Breast epithelium (tissue), 4 donors: Measurements from ENCODE around the gene SIGLEC14. TPM values are rescaled to one million over a fixed set of nuclear protein-coding genes. Genes with fewer than 3 reads are reported as not detected.

Source experiments
- DNase-seq, 2 donors: peaks; one replicate each; pipeline ENCODE4 v3.0.0-alpha.2; 2019; ENCODE audit warnings: low spot score in 2 of 2
- H3K27ac ChIP-seq, 2 donors: fragments of 200-600 bp; sonication (generic) in 1 of 2; one replicate each; pipeline ENCODE4 v1.5.1; 2016 to 2019; ENCODE audit warnings: mild to moderate bottlenecking in 1 of 2
- H3K27me3 ChIP-seq, 2 donors: fragments of 200-600 bp; sonication (generic) in 1 of 2; one replicate each; pipeline versions ENCODE4 v1.5.1 to v1.6.0; 2017 to 2019; ENCODE audit warnings: control low read depth in 1 of 2, mild to moderate bottlenecking in 1 of 2
- H3K36me3 ChIP-seq: fragments of 200-600 bp; one replicate; pipeline ENCODE4 v1.5.1; 2019
- H3K4me1 ChIP-seq, 2 donors: fragments of 200-600 bp; sonication (generic); one replicate each; pipeline ENCODE4 v1.5.1; 2016 to 2019; ENCODE audit warnings: control low read depth in 1 of 2
- H3K4me3 ChIP-seq, 3 donors: fragments of 200-600 bp; sonication (generic); 1 replicate in 2 of 3; 2 replicates in 1 of 3; pipeline ENCODE4 v1.5.1; 2016 to 2019; ENCODE audit warnings: mild to moderate bottlenecking in 3 of 3, moderate library complexity in 2 of 3
- H3K9me3 ChIP-seq, 2 donors: fragments of 200-600 bp; sonication (generic) in 1 of 2; one replicate each; pipeline ENCODE4 v1.5.1; 2016 to 2019; ENCODE audit warnings: control low read depth in 1 of 2
- CTCF ChIP-seq, 3 donors: fragments of 450-650 bp; IDR thresholded peaks; one replicate each; pipeline ENCODE4 v1.5.1; 2016 to 2017; ENCODE audit warnings: antibody characterized with exemption in 3 of 3, mild to moderate bottlenecking in 3 of 3, moderate library complexity in 3 of 3
- POLR2A ChIP-seq: fragments of 450-650 bp; IDR thresholded peaks from one replicate; pipeline ENCODE4 v1.6.1; 2016; ENCODE audit warnings: antibody characterized with exemption, mild to moderate bottlenecking, moderate library complexity
- POLR2AphosphoS5 ChIP-seq, 3 donors: sonication (generic); formaldehyde crosslinking; IDR thresholded peaks; one replicate each; pipeline ENCODE4 v1.6.1; 2017; ENCODE audit warnings: antibody characterized with exemption in 3 of 3
- intact Hi-C: fragments of 100-400 bp; cut with DNase I; formaldehyde crosslinking; loops from one replicate; pipeline ENCODE4 v1.15.1; 2023; ENCODE audit warnings: low total_unique reads
- total RNA-seq, 3 donors: library from RNA; depleted of rRNA; stranded (reverse); fragments of >200 nt; gene quantifications; one replicate each; pipeline ENCODE4 v1.1.0, GENCODE V29; 2016

Gene SIGLEC14
- total RNA-seq, 3 donors from 2014 or later = 2.0 to 5.9 TPM; not detected in 1

GRCh38 chr19:51600940-51601580 is 45.6 kb downstream of the SIGLEC14 start:
- Histone ChIP-seq H3K4me3 (no peak overlapping the region), H3K4me1 (no peaks in the 10 kb centered on the region), H3K9me3 (no peaks in the 10 kb centered on the region), H3K27me3 (peaks cover 0 to 6% of the 10 kb centered on the region in 2 donors), H3K27ac (no peak overlapping the region), H3K36me3 (no peaks in the 10 kb centered on the region)
- DNase-seq = no peak
- intact Hi-C loops = no loop called here
- TF ChIP-seq CTCF (IDR thresholded peaks at IDR 0.05) = no peak
- TF ChIP-seq POLR2AphosphoS5 (IDR thresholded peaks at IDR 0.05) = no peak
- TF ChIP-seq POLR2A = no peak

GRCh38 chr19:51599084-51599483 is 47.5 kb downstream of the SIGLEC14 start:
- no peaks in the 10 kb centered on the region for H3K36me3 ChIP-seq
- intact Hi-C loops = no loop called here
- TF ChIP-seq CTCF (IDR thresholded peaks at IDR 0.05) = no peak
- no peak for TF ChIP-seq POLR2AphosphoS5 (IDR thresholded peaks at IDR 0.05)
- TF ChIP-seq POLR2A = no peak
- no peak for DNase-seq
- H3K4me3 ChIP-seq = no peak overlapping the region
- no peaks in the 10 kb centered on the region for H3K9me3 ChIP-seq
- H3K4me1 ChIP-seq = peaks cover 0 to 4% of the 10 kb centered on the region in 2 donors
- H3K27me3 ChIP-seq = peaks cover 0 to 6% of the 10 kb centered on the region in 2 donors
- no peak overlapping the region for H3K27ac ChIP-seq

DNA sequence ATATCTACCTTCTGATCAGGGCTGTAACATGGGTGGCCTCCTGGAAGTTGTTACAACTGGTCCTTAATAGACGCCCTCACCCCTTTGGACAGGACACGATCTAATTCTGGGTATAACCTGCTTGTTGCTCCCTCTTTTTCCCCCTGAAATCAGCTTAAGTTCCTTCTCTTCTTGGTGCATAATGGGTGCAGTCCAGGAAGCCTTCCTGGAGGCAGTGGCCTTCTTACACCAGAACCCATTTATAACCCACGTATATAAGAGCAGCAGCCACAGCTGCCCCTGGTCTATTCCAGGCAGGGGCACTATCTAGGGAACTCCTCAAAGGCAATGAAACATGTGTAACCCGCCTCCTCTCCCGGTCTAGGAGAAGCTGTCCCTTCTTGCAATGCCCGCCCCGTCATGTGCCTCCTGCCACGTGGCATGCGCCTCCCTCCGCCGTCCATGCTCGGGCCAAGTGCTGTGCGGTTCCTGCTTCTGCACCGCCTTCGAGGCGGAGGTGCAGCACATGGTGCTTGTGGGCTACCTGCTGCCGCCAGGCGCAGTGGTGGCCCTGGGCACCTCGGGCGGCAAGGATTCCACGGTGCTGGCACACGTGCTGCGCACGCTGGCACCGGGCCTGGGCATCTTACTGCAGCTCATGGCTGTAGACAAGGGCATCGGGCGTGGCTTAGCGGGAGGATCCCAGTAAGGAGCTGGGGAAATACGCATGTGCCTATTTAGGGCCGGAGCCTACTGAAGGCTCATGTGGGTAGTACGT is 48.3 kb downstream of the SIGLEC14 start:
- Histone ChIP-seq H3K27me3 (peaks cover 0 to 6% of the 10 kb centered on the region in 2 donors), H3K36me3 (no peaks in the 10 kb centered on the region), H3K4me1 (peaks cover 0 to 8% of the 10 kb centered on the region in 2 donors), H3K27ac (no peak overlapping the region), H3K4me3 (no peak overlapping the region), H3K9me3 (no peaks in the 10 kb centered on the region)
- no peak for TF ChIP-seq CTCF (IDR thresholded peaks at IDR 0.05)
- TF ChIP-seq POLR2AphosphoS5 (IDR thresholded peaks at IDR 0.05) = no peak
- no peak for TF ChIP-seq POLR2A
- intact Hi-C loops = no loop called here
- no peak for DNase-seq

DNA sequence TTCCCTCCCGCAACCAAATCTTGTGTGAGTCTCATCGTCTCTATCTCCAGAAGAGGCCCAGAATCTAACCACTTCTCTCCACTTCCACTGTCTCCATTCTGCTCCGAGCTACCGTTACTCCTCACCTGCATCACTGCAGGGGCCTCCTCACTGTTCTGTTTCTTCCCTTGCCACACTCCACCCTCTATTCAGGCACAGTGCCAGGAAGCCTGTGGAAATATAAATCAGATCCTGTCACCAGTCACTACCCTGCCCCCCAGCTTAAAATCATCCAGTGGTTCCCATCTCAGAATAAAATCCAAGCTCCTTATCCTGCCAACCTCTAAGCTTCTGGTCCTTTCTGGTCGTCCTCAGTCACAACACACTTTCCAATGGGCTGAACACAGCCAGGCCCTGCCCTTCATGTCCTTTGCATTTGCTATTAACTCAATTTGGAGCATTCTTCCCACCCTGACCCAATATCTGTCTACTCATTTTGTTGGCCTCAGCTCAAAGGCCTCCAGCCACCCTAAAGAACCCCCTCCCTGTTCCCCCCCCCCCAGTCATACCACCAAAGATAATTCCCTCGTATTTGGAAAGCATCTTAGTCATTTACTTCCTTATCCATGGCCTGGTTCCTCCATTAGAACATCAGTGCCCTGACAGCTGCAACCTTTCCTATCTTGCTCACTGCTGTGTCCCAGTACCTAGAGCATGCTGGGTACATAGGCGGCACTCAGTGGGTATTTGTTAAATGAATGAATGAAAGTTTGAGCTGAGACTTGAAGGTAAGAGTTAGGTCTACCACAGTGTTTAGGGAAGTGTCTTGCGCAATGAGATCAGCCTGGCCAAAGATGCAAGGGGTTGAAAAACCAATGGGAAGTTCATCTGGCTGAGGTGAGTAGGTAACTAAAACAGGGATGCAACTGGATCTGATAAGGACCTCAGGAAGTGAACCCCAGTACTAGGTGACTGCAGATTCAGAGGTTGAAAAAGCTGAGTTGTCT is 51.1 kb downstream of the SIGLEC14 start:
- H3K36me3 ChIP-seq = no peaks in the 10 kb centered on the region
- intact Hi-C loops = no loop called here
- H3K4me3 ChIP-seq = peak overlapping the region in 2 of 3 donors; percentile 69 to 70
- DNase-seq = no peak
- TF ChIP-seq POLR2A (no peak), POLR2AphosphoS5 (IDR thresholded peaks at IDR 0.05) (no peak), CTCF (IDR thresholded peaks at IDR 0.05) (no peak)
- H3K9me3 ChIP-seq = no peaks in the 10 kb centered on the region
- H3K27ac ChIP-seq = no peak overlapping the region
- H3K4me1 ChIP-seq = peaks cover 0 to 10% of the 10 kb centered on the region in 2 donors
- H3K27me3 ChIP-seq = peaks cover 0 to under 1% of the 10 kb centered on the region in 2 donors
